ENCODE results near the gene OSBPL10. TPM values are rescaled to one million over a fixed set of nuclear protein-coding genes. Genes with fewer than 3 reads are reported as not detected.

Gene OSBPL10
- total RNA-seq, 1 donor from 2014 or later, result 24.4 TPM

DNA sequence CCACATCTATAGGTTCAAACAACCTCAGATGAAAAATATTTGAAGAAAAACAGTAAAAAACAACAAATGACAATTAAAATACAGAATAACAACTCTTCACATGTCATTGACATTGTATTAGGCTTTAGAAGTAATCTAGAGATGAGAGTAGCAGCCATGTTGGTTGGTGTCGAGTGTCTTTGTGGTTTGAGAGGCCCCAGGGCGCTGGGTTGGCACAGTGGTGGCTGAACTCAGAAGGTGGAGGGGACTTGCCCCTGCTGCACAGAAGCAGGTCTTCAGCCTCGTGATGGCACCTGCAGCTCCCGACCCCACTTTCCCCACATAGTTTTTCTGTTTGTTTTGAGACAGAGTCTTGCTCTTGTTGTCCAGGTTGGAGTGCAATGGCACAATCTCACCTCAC, 187.2 kb downstream of the OSBPL10 start:
- H3K36me3 Mint-ChIP-seq, result peaks cover 4% of the 10 kb centered on the region
- H3K4me1 Mint-ChIP-seq (ENCODE audit: unreplicated experiment), result peaks cover 3% of the 10 kb centered on the region
- no peak overlapping the region for H3K27ac Mint-ChIP-seq
- DNase-seq (ENCODE audit: extremely low spot score, unreplicated experiment), result no peak
- TF ChIP-seq, protein P1, sequence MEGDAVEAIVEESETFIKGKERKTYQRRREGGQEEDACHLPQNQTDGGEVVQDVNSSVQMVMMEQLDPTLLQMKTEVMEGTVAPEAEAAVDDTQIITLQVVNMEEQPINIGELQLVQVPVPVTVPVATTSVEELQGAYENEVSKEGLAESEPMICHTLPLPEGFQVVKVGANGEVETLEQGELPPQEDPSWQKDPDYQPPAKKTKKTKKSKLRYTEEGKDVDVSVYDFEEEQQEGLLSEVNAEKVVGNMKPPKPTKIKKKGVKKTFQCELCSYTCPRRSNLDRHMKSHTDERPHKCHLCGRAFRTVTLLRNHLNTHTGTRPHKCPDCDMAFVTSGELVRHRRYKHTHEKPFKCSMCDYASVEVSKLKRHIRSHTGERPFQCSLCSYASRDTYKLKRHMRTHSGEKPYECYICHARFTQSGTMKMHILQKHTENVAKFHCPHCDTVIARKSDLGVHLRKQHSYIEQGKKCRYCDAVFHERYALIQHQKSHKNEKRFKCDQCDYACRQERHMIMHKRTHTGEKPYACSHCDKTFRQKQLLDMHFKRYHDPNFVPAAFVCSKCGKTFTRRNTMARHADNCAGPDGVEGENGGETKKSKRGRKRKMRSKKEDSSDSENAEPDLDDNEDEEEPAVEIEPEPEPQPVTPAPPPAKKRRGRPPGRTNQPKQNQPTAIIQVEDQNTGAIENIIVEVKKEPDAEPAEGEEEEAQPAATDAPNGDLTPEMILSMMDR (conservative IDR thresholded peaks at IDR 0.05), result no peak
- H3K9me3 Mint-ChIP-seq, result peaks cover 3% of the 10 kb centered on the region
- no peaks in the 10 kb centered on the region for H3K27me3 Mint-ChIP-seq
- H3K4me3 Mint-ChIP-seq, result no peak overlapping the region

DNA sequence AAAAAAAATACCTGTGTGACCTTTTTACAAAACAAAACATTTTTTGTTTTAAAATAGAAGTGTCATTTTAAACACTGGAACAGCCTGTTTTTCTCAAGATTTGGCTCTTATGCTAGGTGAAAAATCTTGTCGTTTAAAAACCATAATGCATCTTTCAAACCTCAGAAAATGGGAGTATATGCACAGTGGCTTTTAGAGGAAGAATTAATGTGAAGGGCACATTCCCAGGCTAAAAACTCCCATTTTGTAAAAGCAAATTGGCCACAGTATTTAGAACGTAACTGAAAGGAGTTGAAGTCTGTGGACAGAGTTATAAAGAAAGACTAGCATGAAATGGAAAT, 190.0 kb downstream of the OSBPL10 start:
- DNase-seq (ENCODE audit: extremely low spot score, unreplicated experiment), result no peak
- H3K4me1 Mint-ChIP-seq (ENCODE audit: unreplicated experiment), result peaks cover 3% of the 10 kb centered on the region
- H3K9me3 Mint-ChIP-seq, result peaks cover 3% of the 10 kb centered on the region
- no peak overlapping the region for H3K27ac Mint-ChIP-seq
- TF ChIP-seq, protein P1 (conservative IDR thresholded peaks at IDR 0.05), result no peak
- peaks cover 4% of the 10 kb centered on the region for H3K36me3 Mint-ChIP-seq
- no peak overlapping the region for H3K4me3 Mint-ChIP-seq
- no peaks in the 10 kb centered on the region for H3K27me3 Mint-ChIP-seq

DNA sequence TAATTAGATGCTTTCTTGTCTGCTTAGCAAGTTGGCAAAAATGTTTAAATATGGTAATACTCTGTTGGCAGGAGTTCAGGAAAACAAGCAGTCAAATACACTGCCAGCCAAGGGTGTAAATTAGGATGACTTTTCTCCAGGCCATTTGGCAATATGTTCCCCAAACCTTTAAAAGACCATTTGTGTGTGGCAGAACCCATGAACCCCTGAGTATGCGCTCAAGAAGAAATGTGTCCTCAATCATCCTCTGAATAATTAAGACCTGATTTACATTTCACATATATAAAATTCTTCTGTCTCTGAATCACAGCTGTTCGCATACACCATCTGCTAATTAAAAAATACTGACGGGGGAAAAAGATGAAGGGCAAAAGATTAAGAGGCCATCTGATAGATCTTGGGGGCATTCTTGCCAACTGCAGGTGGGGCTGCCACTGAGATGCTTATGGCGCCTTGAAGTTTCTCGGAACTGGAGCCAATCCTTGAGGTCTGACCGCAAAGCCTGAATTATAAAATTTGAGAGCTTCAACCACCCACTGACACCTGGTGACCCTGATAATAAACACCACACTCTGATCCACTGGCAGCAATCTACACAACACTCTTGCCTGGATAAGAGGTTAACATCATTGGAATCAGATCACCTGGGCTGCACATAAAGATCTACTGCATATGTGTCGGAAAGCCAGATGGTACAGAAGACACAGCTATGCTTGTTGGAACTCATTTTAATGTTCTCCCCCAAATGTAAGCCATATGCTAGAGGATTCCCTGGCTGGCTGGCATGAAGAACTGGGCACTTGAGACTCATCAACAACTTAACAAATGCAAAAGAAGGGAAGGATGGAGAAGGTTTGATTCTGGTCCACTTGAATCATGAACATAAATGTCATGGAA, 190.6 kb downstream of the OSBPL10 start:
- DNase-seq (ENCODE audit: extremely low spot score, unreplicated experiment), result no peak
- Mint-ChIP-seq H3K4me3 (no peak overlapping the region), H3K27me3 (no peaks in the 10 kb centered on the region), H3K27ac (no peak overlapping the region), H3K9me3 (peaks cover 3% of the 10 kb centered on the region), H3K36me3 (peaks cover 4% of the 10 kb centered on the region), H3K4me1 (ENCODE audit: unreplicated experiment) (peaks cover 3% of the 10 kb centered on the region)
- TF ChIP-seq, protein P1 (conservative IDR thresholded peaks at IDR 0.05), result no peak

DNA sequence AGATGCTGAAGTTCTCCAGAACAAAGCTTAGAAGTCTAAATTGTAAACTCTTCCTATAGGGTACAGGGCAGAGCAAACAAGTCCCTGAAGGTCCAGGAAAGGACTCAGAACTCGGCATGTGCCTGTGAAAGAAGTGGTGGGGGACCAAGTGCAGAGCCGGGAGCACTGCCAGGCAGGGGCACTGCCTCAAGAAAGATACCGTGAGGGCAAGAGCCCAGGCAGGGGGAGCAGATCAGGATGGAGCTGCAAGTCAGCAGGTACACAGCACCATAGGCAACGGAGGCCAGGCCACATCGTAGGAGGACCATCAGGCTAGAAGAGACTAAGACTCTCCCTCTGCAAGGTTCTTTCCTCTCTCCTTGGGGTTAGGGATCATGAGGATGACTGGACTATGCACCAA, 191.6 kb downstream of the OSBPL10 start:
- Mint-ChIP-seq H3K27ac (no peak overlapping the region), H3K4me1 (ENCODE audit: unreplicated experiment) (peaks cover 3% of the 10 kb centered on the region), H3K4me3 (no peak overlapping the region), H3K27me3 (no peaks in the 10 kb centered on the region), H3K36me3 (peaks cover under 1% of the 10 kb centered on the region), H3K9me3 (peaks cover under 1% of the 10 kb centered on the region)
- no peak for DNase-seq (ENCODE audit: extremely low spot score, unreplicated experiment)
- TF ChIP-seq, protein P1 (conservative IDR thresholded peaks at IDR 0.05), result no peak

DNA sequence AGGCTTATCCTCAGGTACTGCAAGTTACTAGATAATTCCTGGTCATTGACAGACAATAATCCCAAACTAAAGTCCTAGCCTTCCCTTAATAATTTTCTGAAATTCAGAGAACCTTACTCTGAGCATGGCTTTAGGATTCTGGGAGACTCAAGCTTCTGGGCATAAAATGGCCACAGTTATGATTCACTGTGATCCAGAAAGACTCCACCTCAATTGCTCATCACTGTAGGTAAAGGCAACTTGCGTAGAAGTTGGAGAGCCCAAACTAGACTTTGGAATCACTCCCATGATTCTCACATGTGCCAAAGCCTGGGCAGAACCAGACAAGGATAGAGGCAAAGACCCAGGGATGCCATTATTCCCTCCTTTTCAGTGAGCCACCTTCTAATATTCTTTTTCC, 195.3 kb downstream of the OSBPL10 start:
- peaks cover 5% of the 10 kb centered on the region for H3K36me3 Mint-ChIP-seq
- no peak overlapping the region for H3K4me3 Mint-ChIP-seq
- no peak overlapping the region for H3K27ac Mint-ChIP-seq
- no peaks in the 10 kb centered on the region for H3K27me3 Mint-ChIP-seq
- H3K4me1 Mint-ChIP-seq (ENCODE audit: unreplicated experiment), result no peaks in the 10 kb centered on the region
- H3K9me3 Mint-ChIP-seq, result no peaks in the 10 kb centered on the region
- TF ChIP-seq, protein P1 (conservative IDR thresholded peaks at IDR 0.05), result no peak
- no peak for DNase-seq (ENCODE audit: extremely low spot score, unreplicated experiment)

All from type B pancreatic cell (in vitro differentiated cells).